Tibial artery (tissue), 4 donors: ENCODE measurements around the gene UCP3.

Source experiments
- DNase-seq, 2 donors: peaks; one replicate each; pipeline ENCODE4 v3.0.0-alpha.2; 2019
- H3K27ac ChIP-seq, 2 donors: fragments of 200-600 bp; sonication (generic) in 1 of 2; 1 replicate in 1 of 2; 2 replicates in 1 of 2; pipeline ENCODE4 v1.5.1; 2018 to 2019; ENCODE audit warnings: mild to moderate bottlenecking in 1 of 2
- H3K27me3 ChIP-seq, 2 donors: fragments of 200-600 bp; sonication (generic) in 1 of 2; one replicate each; pipeline versions ENCODE4 v1.5.1 to v1.6.0; 2016 to 2019
- H3K36me3 ChIP-seq, 3 donors: fragments of 200-600 bp; sonication (generic) in 2 of 3; one replicate each; pipeline ENCODE4 v1.5.1; 2016 to 2019; ENCODE audit warnings: mild to moderate bottlenecking in 2 of 3
- H3K4me1 ChIP-seq, 4 donors: fragments of 200-600 bp; sonication (generic) in 2 of 4; 1 replicate in 3 of 4; 2 replicates in 1 of 4; pipeline ENCODE4 v1.5.1; 2016 to 2019
- H3K4me3 ChIP-seq, 2 donors: fragments of 200-600 bp; sonication (generic) in 1 of 2; 1 replicate in 1 of 2; 2 replicates in 1 of 2; pipeline ENCODE4 v1.5.1; 2018 to 2019; ENCODE audit warnings: mild to moderate bottlenecking in 2 of 2
- H3K9me3 ChIP-seq, 3 donors: fragments of 200-600 bp; sonication (generic) in 1 of 3; one replicate each; pipeline ENCODE4 v1.5.1; 2016 to 2019
- intact Hi-C: fragments of 100-400 bp; cut with DNase I; formaldehyde crosslinking; loops from one replicate; pipeline ENCODE4 v1.15.0; 2023; ENCODE audit warnings: low total_unique reads
- TF ChIP-seq, protein P1 (sequence below), 2 experiments: fragments of 200-600 bp in 1 of 2; fragments of 450-650 bp in 1 of 2; IDR thresholded peaks; one replicate each; pipeline ENCODE4 v1.5.1; 2017 to 2019; ENCODE audit warnings: antibody characterized with exemption in 2 of 2, mild to moderate bottlenecking in 1 of 2, moderate library complexity in 1 of 2

UCP3 gene

DNA sequence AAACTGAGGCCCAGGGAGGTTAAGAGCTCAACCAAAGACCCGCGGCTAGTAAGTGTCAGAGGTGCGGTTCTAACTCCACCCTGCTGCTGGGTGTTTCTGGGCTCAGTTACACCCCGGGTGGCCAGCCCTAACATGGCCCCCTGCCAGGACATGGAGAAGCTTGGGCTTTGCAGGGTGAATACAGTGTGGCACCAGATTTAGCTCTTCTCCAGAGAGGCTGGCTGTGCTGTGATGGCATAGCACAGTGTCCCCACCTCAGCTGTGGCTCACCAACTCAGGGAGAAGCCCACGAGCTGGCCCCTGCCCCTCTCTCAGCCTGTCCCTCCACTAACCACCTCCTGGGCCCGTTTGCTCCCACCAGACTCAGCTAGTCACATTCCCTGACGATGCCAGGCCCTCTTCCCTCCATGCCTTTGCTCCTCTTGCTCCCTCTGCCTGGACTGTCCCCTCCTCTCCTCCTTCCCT, 7.0 kb downstream of the UCP3 start:
- peak in 1 of 2 donors; percentile 33 for DNase-seq
- no peak overlapping the region for H3K4me3 ChIP-seq
- H3K4me1 ChIP-seq = no peaks in the 10 kb centered on the region
- TF ChIP-seq, protein P1, sequence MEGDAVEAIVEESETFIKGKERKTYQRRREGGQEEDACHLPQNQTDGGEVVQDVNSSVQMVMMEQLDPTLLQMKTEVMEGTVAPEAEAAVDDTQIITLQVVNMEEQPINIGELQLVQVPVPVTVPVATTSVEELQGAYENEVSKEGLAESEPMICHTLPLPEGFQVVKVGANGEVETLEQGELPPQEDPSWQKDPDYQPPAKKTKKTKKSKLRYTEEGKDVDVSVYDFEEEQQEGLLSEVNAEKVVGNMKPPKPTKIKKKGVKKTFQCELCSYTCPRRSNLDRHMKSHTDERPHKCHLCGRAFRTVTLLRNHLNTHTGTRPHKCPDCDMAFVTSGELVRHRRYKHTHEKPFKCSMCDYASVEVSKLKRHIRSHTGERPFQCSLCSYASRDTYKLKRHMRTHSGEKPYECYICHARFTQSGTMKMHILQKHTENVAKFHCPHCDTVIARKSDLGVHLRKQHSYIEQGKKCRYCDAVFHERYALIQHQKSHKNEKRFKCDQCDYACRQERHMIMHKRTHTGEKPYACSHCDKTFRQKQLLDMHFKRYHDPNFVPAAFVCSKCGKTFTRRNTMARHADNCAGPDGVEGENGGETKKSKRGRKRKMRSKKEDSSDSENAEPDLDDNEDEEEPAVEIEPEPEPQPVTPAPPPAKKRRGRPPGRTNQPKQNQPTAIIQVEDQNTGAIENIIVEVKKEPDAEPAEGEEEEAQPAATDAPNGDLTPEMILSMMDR (IDR thresholded peaks at IDR 0.05) = no peak
- H3K36me3 ChIP-seq = peaks cover 14 to 43% (median 15%) of the 10 kb centered on the region in 3 donors
- no peak overlapping the region for H3K27ac ChIP-seq
- intact Hi-C loops = no loop called here
- no peaks in the 10 kb centered on the region for H3K27me3 ChIP-seq
- no peaks in the 10 kb centered on the region for H3K9me3 ChIP-seq

DNA sequence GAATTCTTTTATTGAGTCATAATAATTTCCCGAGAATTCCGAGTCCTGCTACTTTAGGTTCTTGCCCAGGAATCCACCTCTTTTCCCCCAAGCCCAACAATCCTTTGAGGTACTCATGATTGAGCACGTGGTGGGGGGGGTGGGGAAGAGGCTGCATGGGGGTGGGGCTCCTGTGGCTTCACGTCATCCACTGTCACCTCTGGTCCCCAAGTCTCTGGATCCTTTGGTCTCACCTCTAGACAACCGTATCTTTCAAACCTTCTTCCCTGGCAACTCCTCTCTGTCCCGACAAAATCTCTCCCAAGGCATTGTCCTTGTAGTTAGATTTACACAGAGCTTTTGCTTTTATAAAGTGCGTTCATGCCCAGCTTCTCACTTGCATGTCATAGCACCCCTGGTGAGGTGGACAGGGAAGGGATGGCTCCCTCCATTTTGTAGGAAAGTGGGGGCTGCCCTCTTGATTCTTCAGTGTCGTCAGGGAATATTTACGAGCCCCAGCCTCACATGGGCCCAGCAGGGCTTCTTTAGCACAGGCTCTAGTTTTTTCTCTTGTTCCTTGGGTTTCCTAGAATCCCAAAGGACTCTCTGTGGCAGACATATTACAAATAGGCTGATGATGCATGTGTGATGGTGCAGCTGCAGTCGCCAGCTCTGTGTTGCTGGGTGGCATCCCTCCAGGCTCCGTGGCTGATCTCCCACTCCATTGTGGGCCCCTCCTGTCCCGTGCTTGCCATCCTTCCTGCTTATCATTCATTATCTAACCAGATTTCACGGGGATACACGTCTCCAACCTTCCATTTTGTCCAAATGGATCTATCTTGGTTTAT, 8.4 kb downstream of the UCP3 start:
- Histone ChIP-seq H3K4me1 (no peaks in the 10 kb centered on the region), H3K4me3 (no peak overlapping the region), H3K27ac (no peak overlapping the region), H3K9me3 (no peaks in the 10 kb centered on the region), H3K27me3 (no peaks in the 10 kb centered on the region), H3K36me3 (peaks cover 14 to 35% (median 15%) of the 10 kb centered on the region in 3 donors)
- TF ChIP-seq, protein P1 (IDR thresholded peaks at IDR 0.05) = no peak
- peak in 1 of 2 donors; percentile 27 for DNase-seq
- intact Hi-C loops = no loop called here

DNA sequence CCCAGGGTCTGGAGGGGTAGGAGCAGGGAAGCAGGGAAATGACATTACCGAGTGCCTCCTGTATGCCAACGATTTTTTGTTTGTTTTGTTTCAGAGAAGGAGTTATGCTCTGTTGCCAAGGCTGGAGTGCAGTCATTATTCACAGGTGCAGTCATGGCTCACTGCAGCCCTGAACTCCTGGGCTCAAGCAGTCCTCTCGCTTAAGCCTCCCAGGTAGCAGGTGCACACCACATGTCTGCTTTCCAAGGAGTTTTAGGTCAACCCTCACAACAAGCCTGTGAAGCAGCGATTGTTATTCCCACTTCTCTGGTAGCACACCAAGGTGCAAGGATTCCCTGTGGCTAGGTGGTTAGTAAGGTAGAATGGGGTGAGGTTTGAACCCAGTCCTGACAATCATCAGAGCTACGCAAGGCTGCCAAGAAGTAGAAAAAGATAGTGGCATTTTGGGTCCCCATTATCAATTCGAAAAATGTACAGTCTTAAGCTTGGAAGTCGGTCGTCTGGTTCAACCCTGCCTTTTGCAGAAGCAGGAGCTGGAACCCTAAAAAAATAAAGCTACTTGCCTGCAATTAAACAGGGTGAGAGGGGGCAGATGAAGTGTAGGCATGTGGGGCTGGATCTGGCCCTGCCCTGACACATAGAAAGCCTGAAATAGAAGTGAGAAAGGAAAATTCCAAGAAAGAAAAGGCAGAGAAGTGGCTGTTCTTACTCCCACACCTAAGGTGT, 9.1 kb downstream of the UCP3 start:
- Histone ChIP-seq H3K4me1 (no peaks in the 10 kb centered on the region), H3K9me3 (no peaks in the 10 kb centered on the region), H3K27me3 (no peaks in the 10 kb centered on the region), H3K36me3 (peaks cover 14 to 32% (median 15%) of the 10 kb centered on the region in 3 donors), H3K4me3 (no peak overlapping the region), H3K27ac (no peak overlapping the region)
- peak in 1 of 2 donors; percentile 35 for DNase-seq
- TF ChIP-seq, protein P1 (IDR thresholded peaks at IDR 0.05) = no peak
- intact Hi-C loops = no loop called here

DNA sequence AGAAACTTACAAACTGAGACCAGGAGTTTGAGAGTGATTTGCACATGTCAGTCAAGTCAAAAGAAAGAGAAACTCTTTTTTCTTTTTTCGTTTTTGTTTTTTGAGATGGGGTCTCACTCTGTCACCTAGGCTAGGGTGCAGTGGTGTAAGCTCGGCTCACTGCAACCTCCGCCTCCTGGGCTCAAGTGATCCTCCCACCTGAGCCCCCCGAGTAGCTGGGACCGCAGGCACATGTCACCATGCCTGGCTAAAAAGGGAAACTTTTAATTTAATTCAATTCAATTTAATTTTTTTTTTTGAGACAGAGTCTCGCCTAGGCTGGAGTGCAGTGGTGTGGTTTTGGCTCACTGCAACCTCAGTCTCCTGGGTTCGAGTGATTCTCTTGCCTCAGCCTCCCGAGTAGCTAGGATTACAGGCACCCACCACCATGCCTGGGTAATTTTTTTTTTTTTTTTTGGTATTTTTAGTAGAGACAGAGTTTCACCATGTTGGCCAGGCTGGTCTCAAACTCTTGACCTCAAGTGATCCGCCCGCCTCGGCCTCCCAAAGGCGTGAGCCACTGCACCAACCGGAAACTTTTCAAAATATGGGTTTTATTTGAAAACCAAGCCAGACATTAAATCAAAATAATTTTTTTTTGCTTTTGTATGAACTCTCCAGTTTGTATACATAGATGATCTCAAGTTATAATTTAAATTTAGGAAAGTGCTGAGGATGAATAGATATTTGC, 9.9 kb downstream of the UCP3 start:
- Histone ChIP-seq H3K4me3 (no peak overlapping the region), H3K27ac (no peak overlapping the region), H3K36me3 (peaks cover 12 to 26% (median 14%) of the 10 kb centered on the region in 3 donors), H3K27me3 (no peaks in the 10 kb centered on the region), H3K9me3 (no peaks in the 10 kb centered on the region), H3K4me1 (no peaks in the 10 kb centered on the region)
- TF ChIP-seq, protein P1 (IDR thresholded peaks at IDR 0.05) = no peak
- DNase-seq = no peak
- intact Hi-C loops = no loop called here

DNA sequence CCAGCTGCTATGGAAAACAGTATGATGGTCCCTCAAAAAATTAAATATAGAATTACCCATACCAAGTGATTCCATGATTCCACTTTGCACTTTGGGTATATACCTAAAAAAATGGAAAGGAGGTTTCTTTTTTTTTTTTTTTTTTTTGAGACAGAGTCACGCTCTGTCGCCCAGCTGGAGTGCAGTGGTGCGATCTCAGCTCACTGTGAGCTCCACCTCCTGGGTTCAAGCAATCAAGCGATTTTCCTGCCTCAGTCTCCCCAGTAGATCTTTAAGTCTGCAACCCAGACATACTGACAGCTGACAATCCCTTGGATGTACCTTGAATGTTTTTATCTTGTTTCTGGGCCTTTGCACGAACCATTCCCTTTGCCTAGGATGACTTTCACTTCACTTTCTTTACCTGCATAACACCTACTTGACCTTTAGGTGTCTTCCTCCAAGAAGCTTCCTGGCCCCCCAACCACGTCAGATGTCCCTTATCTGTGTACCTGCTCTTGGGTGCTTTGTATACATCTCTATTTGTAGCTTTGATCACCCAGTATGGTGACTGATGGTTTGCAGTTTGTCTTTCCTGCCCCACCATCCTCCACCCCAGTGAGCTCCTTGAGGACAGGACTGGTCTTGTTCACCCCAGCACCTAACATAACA, 11.6 kb downstream of the UCP3 start:
- DNase-seq = no peak
- Histone ChIP-seq H3K27me3 (no peaks in the 10 kb centered on the region), H3K4me3 (no peak overlapping the region), H3K4me1 (no peaks in the 10 kb centered on the region), H3K36me3 (peaks cover 0 to 8% (median 0%) of the 10 kb centered on the region in 3 donors), H3K27ac (no peak overlapping the region), H3K9me3 (no peaks in the 10 kb centered on the region)
- TF ChIP-seq, protein P1 (IDR thresholded peaks at IDR 0.05) = no peak
- intact Hi-C loops = no loop called here
